ENCODE data around the gene LMCD1.
A peak's percentile ranks its signal among the peaks of the same experiment; 100 is the strongest.

The LMCD1 gene

GRCh38 chr3:8493744-8494143 is 7.9 kb upstream of the LMCD1 start:
- no peak for DNase-seq (ENCODE audit: low read depth)
- TF ChIP-seq CTCF (conservative IDR thresholded peaks at IDR 0.05; ENCODE audit: low read depth, low read length): no peak
- no peak overlapping the region for H3K4me3 ChIP-seq (ENCODE audit: low read length)

- no peak overlapping the region for H3K4me3 ChIP-seq (ENCODE audit: low read length)
- DNase-seq (ENCODE audit: low read depth): no peak
- TF ChIP-seq CTCF (conservative IDR thresholded peaks at IDR 0.05; ENCODE audit: low read depth, low read length): no peak
Measured at GRCh38 chr3:8494327-8494726, 7.3 kb upstream of the LMCD1 start.

GRCh38 chr3:8497582-8497981 is 4.0 kb upstream of the LMCD1 start:
- TF ChIP-seq CTCF (conservative IDR thresholded peaks at IDR 0.05; ENCODE audit: low read depth, low read length): no peak
- DNase-seq (ENCODE audit: low read depth): peak; percentile 61
- H3K4me3 ChIP-seq (ENCODE audit: low read length): no peak overlapping the region

GRCh38 chr3:8499181-8499611 is 2.4 kb upstream of the LMCD1 start:
- DNase-seq (ENCODE audit: low read depth): peak; percentile 87

GRCh38 chr3:8500319-8500988 is 1.2 kb upstream of the LMCD1 start:
- DNase-seq (ENCODE audit: low read depth): peak; percentile 90
- peak overlapping the region; percentile 17 for H3K4me3 ChIP-seq (ENCODE audit: low read length)
- no peak for TF ChIP-seq CTCF (conservative IDR thresholded peaks at IDR 0.05; ENCODE audit: low read depth, low read length)

More at GRCh38 chr3:8499181-8499611, 2.4 kb upstream of the LMCD1 start:
- H3K4me3 ChIP-seq (ENCODE audit: low read length): no peak overlapping the region
- TF ChIP-seq CTCF (conservative IDR thresholded peaks at IDR 0.05; ENCODE audit: low read depth, low read length): no peak

GRCh38 chr3:8500989-8501370 is 643 bp upstream of the LMCD1 start:
- H3K4me3 ChIP-seq (ENCODE audit: low read length): peak overlapping the region; percentile 48
- no peak for DNase-seq (ENCODE audit: low read depth)
- no peak for TF ChIP-seq CTCF (conservative IDR thresholded peaks at IDR 0.05; ENCODE audit: low read depth, low read length)

- H3K4me3 ChIP-seq (ENCODE audit: low read length): peak overlapping the region; percentile 30
- DNase-seq (ENCODE audit: low read depth): no peak
- no peak for TF ChIP-seq CTCF (conservative IDR thresholded peaks at IDR 0.05; ENCODE audit: low read depth, low read length)
Measured at GRCh38 chr3:8503461-8503860, 1.8 kb downstream of the LMCD1 start.
